NCI-H69 (cell line): ENCODE data around the gene MED12L.
A peak's percentile ranks its signal among the peaks of the same experiment; 100 is the strongest.

ENCODE experiments used
- DNase-seq: peaks from one replicate; lab custom pipeline; 2025; lab: John Stamatoyannopoulos, UW

The MED12L gene

DNA sequence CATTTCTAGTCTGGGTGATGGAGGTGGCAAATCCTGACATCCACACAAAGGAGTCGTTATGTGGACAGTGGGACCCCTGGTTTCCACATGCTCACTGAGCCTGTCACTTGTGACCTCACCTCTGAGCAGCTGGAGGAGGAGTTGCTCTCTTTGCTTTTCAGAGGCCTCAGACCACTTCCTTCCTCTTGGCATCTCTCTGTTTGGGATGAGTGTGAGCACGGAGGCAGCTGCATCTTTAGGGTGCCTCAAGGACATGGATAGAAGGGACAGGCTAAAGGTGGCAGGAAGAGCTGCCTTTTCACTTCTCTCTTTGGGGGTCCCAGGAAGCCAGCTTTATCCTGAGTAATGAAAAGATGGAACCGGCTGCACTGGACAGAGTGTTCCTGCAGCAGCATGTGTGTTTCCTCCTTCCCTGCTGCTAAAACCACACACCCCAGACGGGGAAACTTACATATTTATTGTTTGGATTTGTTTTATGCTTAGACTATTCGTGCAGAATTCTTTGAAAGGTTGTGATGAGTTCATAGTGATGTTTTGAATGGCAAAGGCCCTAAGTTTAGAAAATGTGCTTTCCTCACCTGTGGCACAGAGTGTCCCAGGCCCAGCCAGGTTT lies 85.8 kb downstream of the MED12L start:
- no peak for DNase-seq

DNA sequence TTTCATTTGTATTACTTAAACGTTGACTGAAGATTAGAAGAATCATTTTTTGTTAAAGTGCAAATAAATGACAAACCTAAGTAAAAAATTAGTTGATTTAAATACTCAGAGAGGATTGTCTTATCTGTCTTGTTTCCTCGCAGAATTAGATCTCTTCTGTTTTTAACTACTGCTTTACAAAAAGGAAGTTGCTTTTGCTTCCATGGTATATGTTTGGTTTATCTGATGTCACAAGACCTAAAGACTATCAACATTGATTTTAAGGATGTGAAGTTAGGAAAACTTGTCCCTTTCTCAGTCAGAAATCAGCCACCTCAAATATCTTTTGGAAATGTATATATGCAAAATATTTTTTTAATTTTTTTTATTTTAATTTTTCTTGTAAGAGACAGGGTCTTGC lies 88.9 kb downstream of the MED12L start:
- no peak for DNase-seq

DNA sequence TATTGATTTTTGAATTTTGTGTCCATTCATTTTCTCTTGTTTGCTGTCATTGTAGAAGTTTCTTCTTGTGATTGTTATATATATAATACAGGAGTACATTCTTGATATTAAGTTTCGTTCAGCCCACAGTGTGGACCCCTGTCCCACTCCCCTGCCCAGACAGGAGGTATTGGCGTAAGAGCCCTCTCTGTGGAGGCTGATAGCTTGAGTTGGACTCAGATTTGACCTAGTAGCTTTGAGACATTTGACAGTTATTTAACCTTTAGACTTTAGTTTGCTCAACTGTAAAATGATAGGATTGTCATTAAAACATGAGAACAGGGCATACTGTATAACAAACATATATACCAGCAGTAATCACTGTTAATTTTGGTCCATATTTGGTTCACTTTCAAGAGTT lies 90.5 kb downstream of the MED12L start:
- no peak for DNase-seq

DNA sequence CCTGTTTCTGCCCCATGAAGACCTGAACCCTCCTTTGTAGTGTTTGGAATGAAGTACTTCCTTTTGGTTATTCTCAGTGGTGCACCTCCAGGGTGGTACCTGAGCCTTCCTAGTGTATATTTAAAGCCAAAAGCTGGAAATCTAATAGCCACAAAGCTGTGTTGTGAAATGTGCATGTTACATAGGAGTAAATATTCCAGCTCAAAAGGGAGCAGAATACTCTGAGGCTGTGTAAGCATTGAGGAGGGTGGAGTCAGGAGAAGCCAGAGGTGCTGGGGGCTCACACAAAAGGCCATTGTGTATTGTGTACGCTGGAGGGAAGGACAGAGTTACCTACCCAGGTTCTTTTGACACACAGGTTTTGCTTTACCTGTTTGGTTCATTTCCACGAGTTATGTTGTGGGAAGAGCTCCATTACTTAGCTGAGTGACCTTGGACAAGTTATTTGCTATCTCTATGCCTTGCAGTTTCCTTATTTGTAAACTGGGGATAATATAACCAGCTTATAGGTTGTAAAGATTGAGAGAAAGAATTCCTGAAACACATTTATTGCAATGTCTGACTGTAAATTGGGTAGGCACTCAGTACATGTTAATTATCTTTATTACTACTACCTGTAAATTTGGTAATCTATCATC lies 92.9 kb downstream of the MED12L start:
- DNase-seq: peak; percentile 37

DNA sequence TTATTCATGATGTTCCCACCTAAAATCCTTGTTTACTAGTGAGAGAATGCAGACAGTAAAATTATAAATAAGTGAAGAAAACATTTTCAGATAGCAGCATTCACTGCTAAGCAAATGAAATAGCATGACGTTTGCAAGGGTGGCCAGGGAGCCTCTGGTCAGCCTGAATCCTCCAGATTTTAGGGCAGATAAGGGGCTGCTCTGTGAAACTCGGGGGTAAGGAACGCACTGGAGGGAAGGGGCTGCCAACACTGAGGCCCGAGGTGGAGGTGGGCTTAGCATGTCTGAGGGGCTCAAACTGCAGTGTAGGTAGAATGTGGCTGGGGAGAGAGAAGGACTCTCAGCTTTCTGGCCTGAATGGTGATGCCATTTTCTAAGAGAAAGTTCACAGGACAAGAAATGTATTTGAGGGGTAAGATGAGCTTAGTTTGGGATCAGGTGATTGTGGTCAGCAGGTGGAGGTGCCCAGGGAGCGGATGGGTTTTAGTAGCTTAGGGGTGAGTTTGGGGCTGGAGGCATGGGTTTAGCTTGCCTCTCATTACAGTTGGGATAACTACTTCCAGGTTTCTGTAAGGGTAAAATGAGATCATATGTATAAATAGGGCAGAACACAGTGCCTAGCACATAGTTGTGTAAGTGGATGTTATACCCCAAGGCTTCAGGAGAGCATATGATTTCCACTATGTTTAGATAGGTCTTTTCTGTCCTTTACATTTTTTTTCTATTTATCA lies 97.0 kb downstream of the MED12L start:
- DNase-seq: no peak

DNA sequence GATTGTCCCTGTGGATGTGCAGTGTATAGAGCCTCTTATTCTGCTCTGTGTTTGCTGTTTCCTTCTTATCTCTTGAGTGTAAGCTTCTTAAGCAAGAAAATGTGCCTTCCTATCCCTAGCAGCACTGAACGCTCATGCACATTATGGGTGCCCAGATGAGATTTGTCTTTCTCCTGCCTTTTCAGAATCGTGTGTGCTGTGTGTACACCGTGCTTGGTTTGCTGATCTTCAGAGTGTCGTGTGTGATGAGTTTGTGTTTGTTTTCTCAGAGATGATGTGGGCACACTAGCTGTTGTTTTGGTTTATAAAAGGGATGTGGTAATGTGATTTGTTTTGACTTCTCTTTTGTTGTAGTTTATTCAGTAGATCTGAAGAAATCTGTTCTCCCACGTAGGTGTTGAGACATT lies 97.8 kb downstream of the MED12L start:
- no peak for DNase-seq

DNA sequence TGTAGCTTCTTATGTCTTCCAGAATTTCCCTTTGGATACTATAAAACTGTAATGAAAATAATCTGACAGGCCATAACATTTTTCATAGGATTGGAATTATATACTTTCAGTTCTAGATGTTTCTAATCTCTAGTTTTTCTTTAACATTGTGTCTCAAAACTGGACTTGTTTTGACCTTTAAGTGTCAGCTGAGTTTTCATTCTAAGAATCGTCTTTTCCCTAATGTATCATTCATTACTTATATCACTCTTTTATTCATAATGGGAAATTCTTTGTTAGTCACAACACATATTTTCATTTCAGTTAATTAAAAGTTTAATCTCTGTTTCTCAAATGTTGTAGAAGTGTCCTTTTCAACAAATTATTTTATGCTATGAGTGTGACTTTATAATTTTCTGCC lies 105.6 kb downstream of the MED12L start:
- DNase-seq: no peak

DNA sequence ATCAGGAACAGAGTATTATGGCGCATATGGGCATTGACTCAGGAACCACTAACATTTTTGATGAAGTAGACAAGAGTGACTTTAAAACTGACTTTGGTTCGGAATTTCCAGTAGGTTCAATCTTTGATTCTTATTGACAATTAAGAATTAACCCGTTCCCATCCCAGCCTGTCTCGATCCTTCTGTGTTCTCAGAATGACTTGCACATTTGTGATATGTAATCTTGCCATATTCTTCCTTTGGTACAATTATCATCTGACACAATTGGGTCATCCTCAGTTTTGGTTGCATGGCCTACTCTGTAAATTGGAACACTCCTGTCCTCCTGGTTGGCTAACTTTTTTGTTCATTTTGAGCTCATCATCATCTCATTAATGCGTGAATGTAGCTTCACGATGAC lies 107.1 kb downstream of the MED12L start:
- no peak for DNase-seq

DNA sequence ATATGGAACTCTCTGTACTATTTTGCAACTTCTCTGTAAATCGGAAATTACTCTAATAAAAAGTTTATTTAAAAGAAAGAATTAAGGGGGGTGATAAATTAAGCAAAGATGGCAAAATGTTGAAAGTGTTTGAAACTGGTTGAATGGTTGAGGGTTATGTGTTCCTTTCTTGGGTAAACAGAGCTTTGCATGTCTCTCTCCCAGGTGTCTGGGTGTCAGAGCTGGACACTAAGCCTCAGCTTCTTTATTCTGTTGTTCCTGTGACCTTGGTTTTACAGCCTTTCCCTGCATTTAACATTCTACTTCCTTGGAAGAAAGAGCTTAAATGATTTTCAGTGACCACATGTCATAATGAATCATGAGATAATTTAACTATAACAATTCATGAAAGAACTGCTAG lies 110.4 kb downstream of the MED12L start:
- DNase-seq: no peak

DNA sequence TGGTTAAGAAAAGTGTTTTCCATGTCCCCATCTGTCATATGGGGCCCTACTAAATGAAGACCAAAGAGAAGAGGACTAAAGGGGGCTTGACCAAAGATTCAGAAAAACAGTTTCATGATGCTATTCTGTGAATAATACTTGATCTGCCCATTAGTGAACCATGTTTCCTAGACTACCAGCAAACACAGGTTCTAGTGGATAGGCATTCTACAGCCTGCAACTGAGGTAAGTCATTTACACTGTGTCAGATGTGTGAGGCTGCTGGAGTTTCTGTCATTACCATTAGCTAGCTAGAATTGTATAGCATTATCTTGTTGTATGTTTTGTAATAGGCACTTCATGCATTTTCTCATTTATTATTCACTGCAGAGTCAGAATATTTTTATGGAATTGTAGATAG lies 111.0 kb downstream of the MED12L start:
- no peak for DNase-seq

DNA sequence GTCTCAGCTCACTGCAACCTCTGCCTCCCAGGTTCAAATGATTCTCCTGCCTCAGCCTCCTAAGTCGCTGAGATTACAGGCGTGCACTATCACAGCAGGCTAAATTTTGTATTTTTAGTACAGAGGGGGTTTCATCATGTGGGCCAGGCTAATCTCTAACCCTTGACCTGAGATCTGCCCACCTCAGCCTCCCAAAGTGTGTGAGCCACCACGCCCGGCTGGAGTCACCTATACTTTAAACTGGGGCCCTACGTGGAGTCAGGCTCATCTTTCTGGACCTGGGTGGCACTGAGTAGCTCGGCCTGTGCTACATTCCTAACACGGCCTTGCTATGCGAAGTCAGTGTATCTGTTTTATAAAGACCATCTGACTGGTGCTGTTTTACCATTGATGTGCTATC lies 111.8 kb downstream of the MED12L start:
- DNase-seq: no peak

DNA sequence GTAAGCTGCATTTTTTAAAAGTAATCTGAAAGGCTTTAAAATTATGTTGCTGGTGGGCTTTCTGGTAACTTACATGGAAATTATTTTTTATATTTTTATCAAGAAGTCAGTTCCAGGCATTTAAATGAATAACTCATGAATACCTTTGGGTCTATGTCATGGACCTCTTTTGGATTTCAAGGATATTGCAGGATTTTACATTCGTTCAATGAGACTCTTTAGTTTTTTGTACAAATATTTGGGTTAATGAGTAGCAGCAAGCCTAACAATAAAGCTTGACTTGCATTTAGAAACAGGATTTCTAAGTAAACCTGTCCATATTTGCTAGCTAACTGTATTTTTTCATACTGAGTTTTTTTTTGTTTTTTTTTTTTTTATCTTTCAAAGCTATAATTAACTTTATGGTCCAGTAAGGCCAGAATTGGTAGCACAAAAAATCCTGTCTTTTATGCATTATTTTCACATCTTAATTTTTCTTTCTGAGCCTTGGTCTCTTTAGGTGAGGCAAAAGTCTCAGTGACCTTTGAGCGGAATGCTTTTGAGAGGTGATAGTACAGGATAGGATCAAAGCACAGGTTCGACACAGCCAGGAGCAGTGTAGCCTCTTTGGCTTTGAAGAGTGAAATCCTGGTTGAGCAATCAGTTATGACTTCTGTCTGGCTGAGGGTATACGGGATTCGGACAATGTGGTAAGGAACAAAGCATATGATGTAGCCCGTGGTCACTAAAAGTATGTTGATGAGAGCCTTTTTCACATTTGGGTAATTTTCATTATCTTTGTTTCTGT lies 112.7 kb downstream of the MED12L start:
- DNase-seq: no peak

DNA sequence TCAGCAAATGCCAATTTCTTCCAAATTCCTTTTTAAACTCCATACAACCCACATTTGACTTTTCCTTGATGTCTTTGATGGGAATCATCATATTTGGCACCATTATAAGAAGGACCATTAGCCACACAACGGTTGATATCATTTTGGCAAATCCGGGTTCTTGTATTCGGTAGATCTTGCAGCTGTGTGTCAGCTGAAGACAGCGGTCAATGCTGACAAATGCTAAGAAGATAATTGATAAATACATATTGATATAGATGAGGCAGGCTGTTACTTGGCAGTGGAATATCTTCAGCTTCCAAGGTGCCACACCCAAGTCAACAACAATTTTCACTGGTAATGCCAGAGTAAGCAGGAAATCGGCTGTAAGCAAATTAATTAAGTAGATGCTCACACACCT lies 113.4 kb downstream of the MED12L start:
- DNase-seq: no peak

DNA sequence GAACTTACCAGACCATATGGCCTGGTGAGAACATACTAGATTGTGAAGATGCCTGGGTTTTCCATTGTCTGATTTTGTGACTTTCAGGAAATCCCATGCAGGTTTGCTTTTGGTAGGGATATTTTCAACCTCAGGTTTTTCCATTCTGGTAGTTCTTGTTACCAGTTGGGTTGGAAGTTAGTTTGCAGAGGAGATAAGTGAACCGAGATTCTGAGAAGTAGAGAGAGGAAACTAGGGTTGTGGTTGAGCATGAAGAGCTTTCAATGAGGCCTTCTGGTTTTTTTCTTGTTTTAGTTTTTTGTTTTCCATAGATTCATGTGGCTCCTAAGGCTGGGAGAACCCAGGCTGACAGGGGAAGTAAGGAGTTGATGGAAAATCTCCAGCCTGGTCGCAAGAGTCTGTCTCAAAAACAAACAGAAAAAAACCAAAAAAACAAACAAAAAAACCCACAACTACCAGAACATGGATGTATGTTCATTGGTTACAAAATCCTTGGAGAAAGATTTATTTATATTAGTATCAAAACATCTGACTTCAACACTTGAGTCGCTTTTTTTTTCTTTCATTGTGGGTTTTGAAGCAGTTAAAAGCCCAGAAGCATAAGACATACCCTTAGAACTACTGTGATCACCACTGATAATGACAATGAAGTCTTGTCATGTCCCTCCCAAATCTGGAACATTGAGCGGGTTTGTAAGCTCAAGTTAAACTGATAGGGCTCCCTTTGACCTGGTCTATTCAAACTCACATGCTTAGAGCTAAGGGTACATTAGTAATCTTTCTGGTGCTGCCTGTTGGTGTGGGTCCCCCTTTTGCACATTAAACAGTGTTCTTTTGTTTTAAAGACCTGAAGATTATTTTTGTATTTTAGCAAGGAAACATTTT lies 114.3 kb downstream of the MED12L start:
- DNase-seq: no peak

DNA sequence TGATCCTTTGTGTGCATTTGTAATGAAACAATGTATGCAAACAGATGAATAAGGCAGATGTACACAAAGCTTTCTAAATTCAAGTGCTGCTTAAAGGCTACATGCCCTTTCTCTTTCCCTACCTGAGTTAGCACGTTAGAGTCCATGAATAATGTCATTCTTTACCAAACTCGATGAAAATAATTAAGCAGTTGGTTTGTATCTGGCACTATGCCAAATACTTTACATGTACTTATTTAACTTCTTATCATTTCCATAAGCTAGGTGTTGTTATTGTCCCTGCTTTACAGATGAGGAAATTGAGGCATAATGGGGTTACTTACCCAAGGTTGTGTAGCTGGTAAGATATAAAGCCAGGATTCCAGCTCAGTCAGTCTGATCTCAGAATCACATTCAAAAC lies 115.1 kb downstream of the MED12L start:
- DNase-seq: no peak

DNA sequence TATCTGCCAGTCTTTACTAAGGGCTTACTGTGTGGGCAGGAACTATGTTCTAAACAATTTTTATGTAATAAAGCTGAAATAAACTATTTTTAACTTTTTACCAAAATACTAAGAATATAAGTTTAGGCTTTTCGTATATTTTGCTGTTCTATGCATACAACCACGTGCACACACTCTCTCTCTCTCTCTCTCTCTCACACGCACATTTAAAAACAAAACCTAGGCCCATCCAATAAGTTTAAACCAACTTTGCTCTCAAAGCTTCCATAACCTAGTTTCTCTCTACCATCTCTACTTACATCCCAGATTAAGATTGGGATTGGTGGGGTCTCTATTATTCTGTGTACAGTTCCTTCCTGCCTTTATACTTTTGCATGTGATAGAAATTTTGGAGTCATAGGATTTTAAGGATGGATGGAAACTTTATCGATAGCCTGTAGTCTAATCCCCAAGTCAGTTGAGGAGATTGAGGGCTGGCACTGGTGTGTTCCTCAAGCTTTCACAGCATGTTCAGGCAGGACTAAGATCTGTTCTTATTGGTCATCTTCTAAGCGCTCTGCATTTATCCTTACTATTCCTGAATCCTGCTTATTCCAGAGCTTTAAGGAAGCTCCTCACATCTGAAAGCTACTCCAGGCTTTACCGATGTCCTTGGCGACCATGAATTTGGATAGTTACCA lies 115.7 kb downstream of the MED12L start:
- no peak for DNase-seq

DNA sequence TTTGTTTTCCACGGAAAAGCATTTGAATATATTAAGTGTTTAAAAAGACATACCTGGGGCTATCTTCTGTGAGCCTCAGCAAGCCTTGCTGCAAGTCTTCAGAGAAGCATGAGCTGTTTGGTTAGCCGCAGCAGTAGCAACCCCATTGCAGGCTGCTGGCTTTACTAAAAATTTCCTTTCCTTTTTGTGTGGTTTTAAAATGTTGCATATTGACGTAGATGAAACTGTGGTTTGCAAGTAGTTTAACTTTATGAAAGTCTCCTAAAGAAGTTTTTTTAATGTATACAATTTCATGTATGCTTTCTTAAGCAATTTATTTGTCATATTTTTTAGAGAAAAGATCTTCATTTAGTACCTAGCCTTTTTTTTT lies 117.6 kb downstream of the MED12L start, which contains the start of gene GPR171:
Gene GPR171, minus strand, starts transcription at position 166 of the 370 bp plus-strand sequence. CDS start 3,830 bp downstream, outside the sequence.
- no peak for DNase-seq

DNA sequence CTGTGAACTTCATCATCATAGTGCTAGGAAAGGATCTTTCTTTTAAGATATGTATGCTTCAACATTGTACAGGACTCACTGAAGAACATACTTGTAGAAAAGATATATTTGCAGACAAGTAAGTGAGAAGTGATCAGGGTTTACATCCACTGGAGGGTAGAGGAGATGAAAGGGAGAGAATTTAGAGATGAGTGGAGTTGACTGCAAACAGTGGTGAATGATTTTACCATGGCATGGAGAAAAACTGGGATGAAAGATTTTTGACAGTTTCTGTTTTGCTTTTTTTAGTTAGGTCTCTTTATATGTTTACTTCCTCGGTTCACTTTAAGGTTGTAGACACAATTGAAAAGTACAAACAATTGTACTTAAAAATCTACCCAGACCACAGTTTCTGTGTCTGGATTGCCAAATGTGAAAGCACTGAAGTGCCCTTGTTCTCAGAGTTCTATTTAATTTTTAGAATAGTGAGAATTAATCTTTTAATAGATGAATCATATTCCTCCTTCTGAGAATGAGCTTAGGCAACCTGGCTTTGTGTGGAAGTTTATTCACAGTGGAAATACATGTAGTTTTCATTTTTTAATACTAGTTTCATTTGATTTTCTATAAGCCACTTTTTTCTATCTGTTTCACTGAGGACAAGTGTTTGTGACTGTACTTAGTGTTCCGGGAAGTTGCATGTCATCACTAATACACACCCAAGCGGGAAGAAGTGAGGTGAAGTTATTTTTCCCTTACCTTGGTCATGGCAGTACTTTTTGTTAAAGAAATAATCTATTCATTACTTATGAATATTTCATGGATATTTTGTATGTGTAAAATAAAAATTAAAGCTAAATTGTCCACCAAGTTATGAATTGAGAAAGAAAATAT lies 119.3 kb downstream of the MED12L start:
- no peak for DNase-seq

DNA sequence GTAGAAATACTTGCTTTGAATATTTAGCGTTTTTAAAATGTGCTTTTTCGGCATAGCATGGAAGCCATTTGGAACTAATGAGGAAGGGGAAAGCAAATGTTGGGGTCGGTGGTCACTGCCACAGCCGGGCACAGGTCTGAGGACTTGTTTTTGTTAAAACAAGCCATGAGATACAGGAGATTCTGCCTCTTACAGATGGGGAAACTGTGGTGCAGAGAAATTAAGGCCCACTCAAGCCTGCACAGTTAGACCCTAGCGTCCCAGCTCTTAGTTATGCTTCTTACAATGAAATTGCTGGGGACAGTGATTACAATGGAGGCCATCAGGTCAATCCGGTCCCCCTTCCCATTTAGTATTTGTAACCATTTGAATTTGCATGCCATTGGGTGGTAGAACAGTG lies 120.0 kb downstream of the MED12L start:
- DNase-seq: no peak

DNA sequence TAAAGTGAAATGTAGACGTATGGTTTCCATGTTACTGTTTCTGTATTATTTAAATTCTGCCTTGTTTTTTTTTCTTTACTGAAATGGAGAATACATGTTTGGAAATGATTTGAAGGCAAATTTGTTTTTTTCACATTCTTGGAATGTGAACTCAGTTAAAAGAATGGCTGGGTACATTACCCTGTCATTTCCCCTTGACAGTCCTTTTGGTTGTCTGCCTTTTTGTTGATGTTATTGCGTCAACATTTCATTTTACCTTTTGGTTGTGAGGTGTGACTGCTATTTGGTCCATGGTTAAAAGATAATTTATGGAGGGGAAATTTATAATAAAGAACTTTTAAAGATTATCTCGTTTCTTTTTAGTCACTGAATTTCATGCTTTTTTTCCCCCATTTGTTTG lies 120.7 kb downstream of the MED12L start:
- DNase-seq: no peak
